SK-MEL-5 (cell line): ENCODE measurements around the gene PIGQ. TPM values are rescaled to one million over a fixed set of nuclear protein-coding genes. Genes with fewer than 3 reads are reported as not detected.

Experiments
- DNase-seq: peaks from one replicate; pipeline ENCODE4 v3.0.0-alpha.2; 2016; ENCODE audit warnings: low read depth, low spot score
- in situ Hi-C: cut with HindIII; loops from 2 replicates; pipeline ENCODE4 v1.10.0; 2016; ENCODE audit warnings: low sequenced_read_pairs, high pct_unique_total_duplicates, low pct_unique_long_range_greater_than_20kb
- small RNA-seq, 2 experiments: library from RNA; depleted of rRNA; stranded (forward); fragments of <200 nt; gene quantifications; one replicate each; pipeline ENCODE3, GENCODE V24; 2014
- total RNA-seq: library from RNA; depleted of rRNA; stranded (reverse); fragments of >200 nt; shearing (Covaris generic); gene quantifications from 2 replicates; pipeline ENCODE4 v1.2.3, GENCODE V29; 2014; rRNA removed

Gene PIGQ
- total RNA-seq, 1 experiment from 2014 or later = 24.5 TPM

DNA sequence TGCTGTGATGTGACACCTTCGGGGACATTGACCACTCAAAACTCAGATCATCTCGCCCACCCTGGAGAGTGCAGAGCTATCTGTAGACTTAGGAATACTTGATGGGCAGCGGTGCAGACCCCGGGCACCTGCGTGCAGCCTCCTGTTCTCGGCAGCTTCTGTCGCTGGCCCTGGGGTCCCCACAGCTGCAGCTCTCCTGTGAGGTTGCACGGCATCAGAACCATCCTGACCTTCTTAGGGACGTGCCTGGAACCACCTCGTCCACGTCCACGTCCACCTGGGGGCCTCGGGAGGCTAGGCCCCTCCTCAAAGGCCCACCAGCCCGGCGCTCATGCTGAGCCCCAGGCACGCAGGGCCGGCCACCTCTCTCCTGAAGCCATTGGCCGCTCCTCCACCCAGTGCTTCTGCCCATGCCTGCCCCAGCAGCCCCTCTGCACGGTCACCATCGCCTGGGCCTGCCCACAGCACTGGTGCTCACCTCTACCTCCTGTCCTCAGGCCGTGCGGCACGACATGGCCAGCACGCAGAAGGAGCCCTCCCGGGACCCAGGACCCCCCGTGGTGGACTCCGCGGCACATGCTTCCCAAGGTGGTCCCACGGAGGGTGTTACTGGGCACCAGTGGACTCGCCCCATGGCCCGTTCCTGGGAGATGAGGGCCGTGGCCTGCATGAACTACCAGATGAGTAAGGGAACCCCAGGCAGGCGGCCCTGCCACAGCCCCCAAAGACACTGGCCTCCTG lies 58.7 kb downstream of the PIGQ start:
- in situ Hi-C loops = no loop called here

DNA sequence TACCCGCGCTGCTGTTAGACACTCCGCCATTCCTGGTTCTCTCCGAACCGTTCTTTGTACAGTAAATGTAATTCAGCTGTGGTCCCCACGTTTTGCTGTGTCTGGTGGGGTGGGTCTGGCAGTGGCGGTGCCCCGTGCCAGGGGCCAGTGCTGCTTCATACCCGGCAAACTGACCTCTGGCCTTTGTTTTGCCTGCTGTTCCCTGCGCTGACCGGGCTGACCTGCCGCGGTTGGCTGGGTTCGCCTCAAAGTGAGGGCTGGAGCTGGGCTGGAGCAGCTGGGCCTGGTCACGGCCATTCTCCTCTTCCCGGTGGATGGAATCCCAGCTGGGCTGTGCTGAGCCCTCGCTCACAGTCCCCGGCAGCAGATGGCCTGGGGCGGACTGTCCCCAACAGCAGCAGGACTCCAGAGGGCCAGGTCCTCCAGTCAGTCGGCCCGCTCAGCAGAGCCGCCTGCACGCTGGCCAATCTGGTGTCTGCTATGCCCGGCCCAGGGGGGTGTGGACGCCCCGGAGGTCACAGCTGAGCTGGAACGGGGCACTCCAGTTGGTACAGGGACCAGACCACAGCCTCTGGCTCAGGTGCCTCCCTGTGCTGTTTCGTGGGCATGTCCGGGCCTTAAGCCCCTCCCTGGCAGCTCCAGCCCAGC lies 59.5 kb downstream of the PIGQ start:
- no peak for DNase-seq
- in situ Hi-C loops = no loop called here

More for the DNA sequence above, 58.7 kb downstream of the PIGQ start:
- no peak for DNase-seq

DNA sequence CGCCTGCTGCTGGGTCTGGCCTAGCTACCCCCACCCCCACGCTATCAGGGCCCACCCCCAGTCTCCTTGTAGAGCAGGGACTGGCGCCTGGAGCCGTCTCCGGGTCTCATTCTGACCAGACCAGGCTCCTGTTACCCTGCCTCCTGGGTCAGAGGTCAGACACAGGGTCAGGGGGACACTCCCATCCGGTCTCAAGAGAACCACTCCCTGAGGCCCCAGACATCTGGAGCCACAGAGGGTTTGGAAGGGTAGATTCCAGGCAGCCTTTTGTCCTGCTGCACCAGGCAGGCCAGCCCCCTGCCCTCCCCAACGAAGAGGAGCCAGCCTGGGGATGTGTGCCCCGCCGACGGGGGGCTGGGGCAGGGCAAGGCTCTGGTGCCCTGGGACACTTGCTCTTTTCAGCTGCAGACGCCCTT lies 60.1 kb downstream of the PIGQ start:
- DNase-seq = no peak
- in situ Hi-C loops = no loop called here

DNA sequence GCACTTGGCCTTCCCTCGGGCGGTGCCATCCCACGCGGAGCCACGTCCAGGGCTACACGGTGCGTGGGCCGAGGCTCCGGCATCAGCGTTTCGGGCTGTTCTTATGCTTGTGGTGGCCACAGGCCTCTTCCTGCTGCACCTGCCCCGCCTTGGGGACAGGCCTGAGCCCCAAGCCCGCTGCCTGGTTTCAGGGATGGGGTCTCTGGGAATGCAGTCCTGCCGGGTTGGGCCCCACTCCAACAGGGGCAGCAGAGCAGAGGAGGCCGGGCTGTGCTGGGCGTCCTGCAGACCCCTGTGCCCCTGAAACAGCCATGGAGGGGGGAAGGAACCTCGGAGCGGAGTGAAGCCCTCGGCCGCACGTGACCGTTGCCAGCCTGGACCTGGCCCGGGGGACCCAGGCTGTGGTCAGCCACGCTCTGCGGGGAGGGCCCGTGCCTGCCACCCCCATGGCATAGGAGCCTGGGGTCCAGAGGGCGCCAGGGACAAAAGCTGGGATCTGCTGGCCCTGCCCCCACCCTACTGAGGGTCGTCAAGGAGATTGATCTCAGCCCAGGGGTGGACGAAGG lies 60.6 kb downstream of the PIGQ start:
- DNase-seq = no peak
- in situ Hi-C loops = no loop called here

DNA sequence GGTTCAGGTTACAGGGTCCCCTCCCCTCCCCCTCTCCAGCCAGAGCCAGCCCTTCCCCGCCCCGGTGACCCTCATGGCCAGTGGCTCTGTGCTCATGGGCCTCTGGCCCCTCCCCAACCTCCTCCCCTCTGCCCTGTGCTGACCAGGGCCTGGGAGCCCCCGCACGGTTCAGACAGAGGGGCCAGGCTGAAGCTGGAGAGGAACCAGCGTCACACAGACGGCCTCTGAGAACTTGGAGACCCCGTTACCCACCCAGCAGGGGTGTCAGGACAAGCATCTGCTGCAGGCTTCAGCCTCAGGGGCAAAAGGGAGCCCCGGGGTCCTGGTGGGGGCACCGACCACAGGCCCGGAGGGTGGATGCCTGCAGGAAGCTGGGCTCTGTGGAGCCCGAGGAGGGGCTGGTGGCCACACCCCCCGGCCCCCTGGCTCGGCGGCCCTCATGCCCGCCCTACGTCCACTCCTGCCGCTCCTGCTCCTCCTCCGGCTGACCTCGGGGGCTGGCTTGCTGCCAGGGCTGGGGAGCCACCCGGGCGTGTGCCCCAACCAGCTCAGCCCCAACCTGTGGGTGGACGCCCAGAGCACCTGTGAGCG lies 61.1 kb downstream of the PIGQ start, which contains the start of gene WFIKKN1:
Gene WFIKKN1 (plus strand): TSS at position 171 of the 591 bp plus-strand sequence. CDS start 269 bp downstream, at position 440.
- DNase-seq = no peak
- in situ Hi-C loops = no loop called here

DNA sequence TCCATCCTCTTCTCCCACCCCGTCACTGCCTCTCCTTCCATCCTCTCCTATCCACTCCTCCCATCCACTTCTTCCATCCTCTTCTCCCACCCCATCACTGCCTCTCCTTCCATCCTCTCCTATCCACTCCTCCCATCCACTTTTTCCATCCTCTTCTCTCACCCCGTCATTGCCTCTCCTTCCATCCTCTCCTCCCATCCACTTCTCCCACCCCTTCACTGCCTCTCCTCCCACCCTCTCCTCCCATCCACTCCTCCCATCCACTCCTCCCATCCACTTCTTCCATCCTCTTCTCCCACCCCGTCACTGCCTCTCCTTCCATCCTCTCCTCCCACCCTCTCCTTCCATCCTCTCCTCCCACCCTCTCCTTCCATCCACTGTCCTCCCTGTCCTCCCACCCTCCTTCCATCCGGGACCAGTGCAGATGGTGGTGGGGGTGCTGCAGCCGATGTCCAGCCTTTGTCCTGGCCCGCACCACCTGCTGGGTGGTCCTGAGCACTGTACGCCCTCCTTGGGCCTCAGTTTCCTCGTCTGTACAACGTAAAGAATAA lies 62.1 kb downstream of the PIGQ start:
- in situ Hi-C loops = no loop called here

DNA sequence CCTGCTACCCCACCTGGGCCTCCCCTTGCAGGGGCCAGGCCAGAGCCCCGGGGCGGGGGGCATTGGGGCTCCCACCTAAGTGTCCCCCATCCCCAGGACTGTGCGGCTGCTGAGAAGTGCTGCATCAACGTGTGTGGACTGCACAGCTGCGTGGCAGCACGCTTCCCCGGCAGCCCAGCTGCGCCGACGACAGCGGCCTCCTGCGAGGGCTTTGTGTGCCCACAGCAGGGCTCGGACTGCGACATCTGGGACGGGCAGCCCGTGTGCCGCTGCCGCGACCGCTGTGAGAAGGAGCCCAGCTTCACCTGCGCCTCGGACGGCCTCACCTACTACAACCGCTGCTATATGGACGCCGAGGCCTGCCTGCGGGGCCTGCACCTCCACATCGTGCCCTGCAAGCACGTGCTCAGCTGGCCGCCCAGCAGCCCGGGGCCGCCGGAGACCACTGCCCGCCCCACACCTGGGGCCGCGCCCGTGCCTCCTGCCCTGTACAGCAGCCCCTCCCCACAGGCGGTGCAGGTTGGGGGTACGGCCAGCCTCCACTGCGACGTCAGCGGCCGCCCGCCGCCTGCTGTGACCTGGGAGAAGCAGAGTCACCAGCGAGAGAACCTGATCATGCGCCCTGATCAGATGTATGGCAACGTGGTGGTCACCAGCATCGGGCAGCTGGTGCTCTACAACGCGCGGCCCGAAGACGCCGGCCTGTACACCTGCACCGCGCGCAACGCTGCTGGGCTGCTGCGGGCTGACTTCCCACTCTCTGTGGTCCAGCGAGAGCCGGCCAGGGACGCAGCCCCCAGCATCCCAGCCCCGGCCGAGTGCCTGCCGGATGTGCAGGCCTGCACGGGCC lies 62.9 kb downstream of the PIGQ start:
- DNase-seq = no peak
- in situ Hi-C loops = no loop called here

More for the DNA sequence above, 62.1 kb downstream of the PIGQ start:
- no peak for DNase-seq

DNA sequence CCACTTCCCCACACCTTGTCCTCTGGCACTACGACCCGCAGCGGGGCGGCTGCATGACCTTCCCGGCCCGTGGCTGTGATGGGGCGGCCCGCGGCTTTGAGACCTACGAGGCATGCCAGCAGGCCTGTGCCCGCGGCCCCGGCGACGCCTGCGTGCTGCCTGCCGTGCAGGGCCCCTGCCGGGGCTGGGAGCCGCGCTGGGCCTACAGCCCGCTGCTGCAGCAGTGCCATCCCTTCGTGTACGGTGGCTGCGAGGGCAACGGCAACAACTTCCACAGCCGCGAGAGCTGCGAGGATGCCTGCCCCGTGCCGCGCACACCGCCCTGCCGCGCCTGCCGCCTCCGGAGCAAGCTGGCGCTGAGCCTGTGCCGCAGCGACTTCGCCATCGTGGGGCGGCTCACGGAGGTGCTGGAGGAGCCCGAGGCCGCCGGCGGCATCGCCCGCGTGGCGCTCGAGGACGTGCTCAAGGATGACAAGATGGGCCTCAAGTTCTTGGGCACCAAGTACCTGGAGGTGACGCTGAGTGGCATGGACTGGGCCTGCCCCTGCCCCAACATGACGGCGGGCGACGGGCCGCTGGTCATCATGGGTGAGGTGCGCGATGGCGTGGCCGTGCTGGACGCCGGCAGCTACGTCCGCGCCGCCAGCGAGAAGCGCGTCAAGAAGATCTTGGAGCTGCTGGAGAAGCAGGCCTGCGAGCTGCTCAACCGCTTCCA lies 63.7 kb downstream of the PIGQ start:
- DNase-seq = no peak
- in situ Hi-C loops = no loop called here

Small RNA genes lying within 50 kb of the gene (small RNA-seq; reads per million reads assigned to genes)
- 0 to 4.3 reads per million in 2 experiments for gene MIR3176
- 0 to 0.76 reads per million in 2 experiments for gene MIR5587
- 0 to 0.02 reads per million in 2 experiments for gene Z98883.1

Other genes with a start within 250 kb of the PIGQ start
- 20.6 and 22.6 TPM in 2 replicates for gene AXIN1, start 217.2 kb upstream of the PIGQ start, total RNA-seq
- 78.0 and 105 TPM in 2 replicates for gene MRPL28, start 199.4 kb upstream of the PIGQ start, total RNA-seq
- gene PGAP6, start 188.0 kb upstream of the PIGQ start, total RNA-seq = 88.5 and 94.0 TPM in 2 replicates
- 176 and 197 TPM in 2 replicates for gene NME4, start 172.8 kb upstream of the PIGQ start, total RNA-seq
- gene DECR2, start 168.1 kb upstream of the PIGQ start, total RNA-seq = 11.9 and 12.5 TPM in 2 replicates
- 10.0 and 10.5 TPM in 2 replicates for gene RAB11FIP3, start 144.3 kb upstream of the PIGQ start, total RNA-seq
- gene CAPN15, start 42.3 kb upstream of the PIGQ start, total RNA-seq = 15.4 and 15.6 TPM in 2 replicates
- gene PRR35, start 9.6 kb upstream of the PIGQ start, total RNA-seq = not detected in 2 replicates
- 0.56 and 1.1 TPM in 2 replicates for gene NHLRC4, start 3.0 kb upstream of the PIGQ start, total RNA-seq
- 9.3 and 9.6 TPM in 2 replicates for gene RAB40C, start 20.1 kb downstream of the PIGQ start, total RNA-seq
- gene WFIKKN1, start 61.0 kb downstream of the PIGQ start, total RNA-seq = 0.05 TPM in 2 replicates
- 54.3 and 57.4 TPM in 2 replicates for gene METTL26, start 66.3 kb downstream of the PIGQ start, total RNA-seq
- gene MCRIP2, start 71.9 kb downstream of the PIGQ start, total RNA-seq = 34.4 and 37.8 TPM in 2 replicates
- 10.3 and 12.4 TPM in 2 replicates for gene WDR90, start 79.4 kb downstream of the PIGQ start, total RNA-seq
- 39.7 and 42.7 TPM in 2 replicates for gene RHOT2, start 98.2 kb downstream of the PIGQ start, total RNA-seq
- 0.19 and 0.34 TPM in 2 replicates for gene RHBDL1, start 105.7 kb downstream of the PIGQ start, total RNA-seq
- gene STUB1, start 110.4 kb downstream of the PIGQ start, total RNA-seq = 112 and 126 TPM in 2 replicates
- 44.7 and 52.0 TPM in 2 replicates for gene JMJD8, start 114.4 kb downstream of the PIGQ start, total RNA-seq
- gene WDR24, start 120.4 kb downstream of the PIGQ start, total RNA-seq = 1.6 and 2.3 TPM in 2 replicates
- gene FBXL16, start 135.8 kb downstream of the PIGQ start, total RNA-seq = 6.6 and 7.3 TPM in 2 replicates
- 133 and 138 TPM in 2 replicates for gene METRN, start 145.2 kb downstream of the PIGQ start, total RNA-seq
- gene ANTKMT, start 151.2 kb downstream of the PIGQ start, total RNA-seq = 18.6 and 18.7 TPM in 2 replicates
- gene CCDC78, start 156.5 kb downstream of the PIGQ start, total RNA-seq = 17.7 and 18.1 TPM in 2 replicates
- gene HAGHL, start 157.1 kb downstream of the PIGQ start, total RNA-seq = 17.9 and 23.3 TPM in 2 replicates
- 28.6 and 34.3 TPM in 2 replicates for gene CIAO3, start 171.0 kb downstream of the PIGQ start, total RNA-seq
- gene MSLN, start 190.8 kb downstream of the PIGQ start, total RNA-seq = not detected in 2 replicates
- 32.6 and 36.9 TPM in 2 replicates for gene RPUSD1, start 218.4 kb downstream of the PIGQ start, total RNA-seq
- gene CHTF18, start 218.7 kb downstream of the PIGQ start, total RNA-seq = 6.6 and 7.6 TPM in 2 replicates
- gene GNG13, start 230.8 kb downstream of the PIGQ start, total RNA-seq = not detected in 2 replicates